ENCODE results near the gene VPS35L.

VPS35L gene

GRCh38 chr16:19595043-19595767 is 39.7 kb downstream of the VPS35L start:
- no peak for DNase-seq

- no peak for DNase-seq
Observed at GRCh38 chr16:19598805-19599510, 43.5 kb downstream of the VPS35L start.

GRCh38 chr16:19599968-19600716 is 44.6 kb downstream of the VPS35L start:
- DNase-seq = no peak

GRCh38 chr16:19601083-19601976 is 45.8 kb downstream of the VPS35L start:
- DNase-seq = peak; percentile 24

- no peak for DNase-seq
Observed at GRCh38 chr16:19604911-19605310, 49.4 kb downstream of the VPS35L start.

GRCh38 chr16:19605701-19606100 is 50.2 kb downstream of the VPS35L start:
- no peak for DNase-seq

- DNase-seq = no peak
Observed at GRCh38 chr16:19607616-19608280, 52.2 kb downstream of the VPS35L start.

- DNase-seq = no peak
Observed at GRCh38 chr16:19609359-19609758, 53.9 kb downstream of the VPS35L start.

GRCh38 chr16:19610200-19610599 is 54.7 kb downstream of the VPS35L start:
- no peak for DNase-seq

- DNase-seq = no peak
Observed at GRCh38 chr16:19613834-19614233, 58.3 kb downstream of the VPS35L start.

- no peak for DNase-seq
Observed at GRCh38 chr16:19616241-19616640, 60.7 kb downstream of the VPS35L start.

- DNase-seq = no peak
Observed at GRCh38 chr16:19618876-19619275, 63.4 kb downstream of the VPS35L start.

- no peak for DNase-seq
Observed at GRCh38 chr16:19621445-19621844, 65.9 kb downstream of the VPS35L start.

GRCh38 chr16:19625039-19625438 is 69.5 kb downstream of the VPS35L start:
- no peak for DNase-seq

- no peak for DNase-seq
Observed at GRCh38 chr16:19636436-19637267, 81.1 kb downstream of the VPS35L start.

GRCh38 chr16:19639986-19640421 is 84.5 kb downstream of the VPS35L start:
- DNase-seq = peak; percentile 48

- DNase-seq = no peak
Observed at GRCh38 chr16:19642501-19642900, 87.0 kb downstream of the VPS35L start.

- DNase-seq = no peak
Observed at GRCh38 chr16:19644877-19645276, 89.4 kb downstream of the VPS35L start.

GRCh38 chr16:19645557-19645981 is 90.1 kb downstream of the VPS35L start:
- DNase-seq = no peak

GRCh38 chr16:19649980-19650379 is 94.5 kb downstream of the VPS35L start:
- DNase-seq = no peak

- DNase-seq = no peak
Observed at GRCh38 chr16:19654147-19654546, 98.6 kb downstream of the VPS35L start.

Measured in CD4-positive, alpha-beta T cell treated with Interleukin-4 for 4 hours (primary cell).